Fibroblast of lung (primary cell): ENCODE data around the gene AMMECR1L.

Experiments used
- CTCF ChIP-seq, 2 donors: IDR thresholded peaks in 1 of 2; conservative IDR thresholded peaks in 1 of 2; 1 replicate in 1 of 2; 2 replicates in 1 of 2; pipeline ENCODE4 v1.5.1; 2011 to 2012; ENCODE audit warnings: low read length in 2 of 2, control low read depth in 1 of 2, inconsistent platforms in 1 of 2, low read depth in 1 of 2, mild to moderate bottlenecking in 1 of 2
- EZH2 ChIP-seq: IDR thresholded peaks from 2 replicates; pipeline ENCODE4 v1.5.1; 2012; ENCODE audit warnings: low read length, control low read depth, mild to moderate bottlenecking; ENCODE audit errors: missing control alignments

- TF ChIP-seq EZH2 (no peak), CTCF (conservative IDR thresholded peaks at IDR 0.05 in 1 of 2, IDR thresholded peaks at IDR 0.05 in 1 of 2; ENCODE audit: low read depth in 1 of 2, low read length in 2 of 2) (no peak)
Measured at GRCh38 chr2:127864877-127865276, 20.9 kb downstream of the AMMECR1L start.
